ENCODE results near the gene NPL. TPM values are rescaled to one million over a fixed set of nuclear protein-coding genes. Genes with fewer than 3 reads are reported as not detected.

The NPL gene
- polyA plus RNA-seq, 6 donors from 2014 or later: 1.5 to 5.7 (median 3.6) TPM

DNA sequence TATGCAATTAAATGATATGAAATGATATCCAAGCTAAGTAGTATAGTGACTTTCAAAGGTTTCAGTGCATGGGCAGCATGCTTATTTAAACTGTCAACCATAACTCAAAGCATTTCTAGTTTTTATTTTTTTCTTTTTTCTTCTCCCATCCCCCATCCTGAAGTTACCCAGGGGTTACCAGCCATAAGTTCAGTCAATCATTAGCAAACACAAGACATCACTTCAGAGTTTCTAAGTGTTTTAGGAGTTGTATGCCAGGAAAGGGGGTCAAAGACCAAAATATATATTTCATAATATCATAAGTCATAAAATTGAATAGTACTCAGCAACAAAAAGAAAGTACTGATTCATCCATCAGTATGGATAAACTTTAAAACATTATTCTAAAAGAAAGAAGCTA lies 78.3 kb downstream of the NPL start:
- Mint-ChIP-seq H3K9me3 (no peaks in the 10 kb centered on the region), H3K27me3 (no peaks in the 10 kb centered on the region), H3K4me3 (no peak overlapping the region), H3K27ac (peak overlapping the region in 1 of 6 donors; percentile 59), H3K36me3 (peaks cover 20 to 34% of the 10 kb centered on the region in 2 donors), H3K4me1 (no peaks in the 10 kb centered on the region)
- no peak for DNase-seq
- ATAC-seq (ENCODE audit: low read depth in 2 of 2): no peak

DNA sequence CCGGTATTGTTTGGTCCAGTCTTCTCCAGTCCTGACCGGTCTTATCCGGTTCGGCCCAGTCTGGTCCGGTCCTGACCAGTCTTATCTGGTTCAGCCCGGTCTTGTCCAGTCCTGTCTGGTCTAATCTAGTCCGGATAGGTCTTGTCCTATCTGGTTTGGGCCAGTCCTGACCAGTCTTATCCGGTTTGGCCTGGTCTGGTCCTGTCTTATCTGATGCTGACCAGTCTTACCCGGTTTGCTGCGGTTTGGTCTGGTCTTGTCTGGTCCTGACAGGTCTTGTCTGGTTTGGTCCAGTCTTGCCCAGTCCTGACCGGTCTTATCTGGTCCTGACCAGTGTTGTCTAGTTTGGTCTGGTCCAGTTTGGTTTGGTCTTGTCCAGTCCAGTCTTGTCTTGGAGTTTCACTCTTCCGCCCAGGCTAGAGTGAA lies 79.7 kb downstream of the NPL start:
- DNase-seq (no peak), ATAC-seq (ENCODE audit: low read depth in 2 of 2) (no peak)
- peaks cover 33 to 38% of the 10 kb centered on the region in 2 donors for H3K36me3 Mint-ChIP-seq
- peak overlapping the region in 1 of 6 donors; percentile 30 for H3K27ac Mint-ChIP-seq
- H3K4me3 Mint-ChIP-seq: no peak overlapping the region
- H3K4me1 Mint-ChIP-seq: peaks cover 0 to 7% (median 0%) of the 10 kb centered on the region in 3 donors
- no peaks in the 10 kb centered on the region for H3K27me3 Mint-ChIP-seq
- no peaks in the 10 kb centered on the region for H3K9me3 Mint-ChIP-seq

DNA sequence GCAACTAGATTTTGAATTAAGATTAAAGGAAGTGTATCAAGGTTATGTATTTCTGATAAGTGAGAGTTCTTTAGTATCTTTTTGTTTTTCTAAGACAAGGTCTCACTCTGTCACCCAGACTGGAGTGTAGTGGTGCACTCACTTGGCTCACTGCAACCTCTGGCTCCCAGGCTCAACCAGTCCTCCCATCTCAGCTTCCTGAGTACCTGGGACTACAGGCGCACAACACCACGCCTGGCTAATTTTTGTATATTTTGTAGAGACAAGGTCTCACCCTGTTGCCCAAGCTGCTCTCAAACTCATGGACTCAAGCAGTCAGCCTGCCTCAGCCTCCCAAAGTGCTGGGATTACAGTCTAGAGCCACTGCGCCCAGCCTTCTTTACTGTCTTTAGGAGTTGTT lies 83.3 kb downstream of the NPL start:
- no peak for ATAC-seq (ENCODE audit: low read depth in 2 of 2)
- DNase-seq: no peak
- Mint-ChIP-seq H3K9me3 (no peaks in the 10 kb centered on the region), H3K27me3 (no peaks in the 10 kb centered on the region), H3K4me1 (peaks cover 0 to 7% (median 0%) of the 10 kb centered on the region in 3 donors), H3K4me3 (no peak overlapping the region), H3K27ac (peak overlapping the region in 2 of 6 donors; percentile 42 to 76), H3K36me3 (peaks cover 29 to 39% of the 10 kb centered on the region in 2 donors)

DNA sequence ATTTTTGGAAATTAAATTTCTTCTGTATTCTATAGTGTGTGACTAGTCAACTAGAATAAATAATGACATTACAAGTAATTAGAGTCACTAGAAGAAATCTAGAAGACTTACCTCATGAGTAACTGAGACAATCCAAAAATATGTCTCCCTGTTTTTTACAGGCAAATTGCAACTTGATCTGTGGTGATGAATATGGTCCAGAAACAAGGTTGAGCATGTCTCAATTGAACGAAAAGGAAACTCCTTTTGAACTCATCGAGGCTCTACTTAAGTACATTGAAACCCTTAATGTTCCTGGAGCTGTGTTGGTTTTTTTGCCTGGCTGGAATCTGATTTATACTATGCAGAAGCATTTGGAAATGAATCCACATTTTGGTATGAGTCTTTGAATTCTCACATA lies 86.3 kb downstream of the NPL start:
- peaks cover 43 to 54% of the 10 kb centered on the region in 2 donors for H3K36me3 Mint-ChIP-seq

DNA sequence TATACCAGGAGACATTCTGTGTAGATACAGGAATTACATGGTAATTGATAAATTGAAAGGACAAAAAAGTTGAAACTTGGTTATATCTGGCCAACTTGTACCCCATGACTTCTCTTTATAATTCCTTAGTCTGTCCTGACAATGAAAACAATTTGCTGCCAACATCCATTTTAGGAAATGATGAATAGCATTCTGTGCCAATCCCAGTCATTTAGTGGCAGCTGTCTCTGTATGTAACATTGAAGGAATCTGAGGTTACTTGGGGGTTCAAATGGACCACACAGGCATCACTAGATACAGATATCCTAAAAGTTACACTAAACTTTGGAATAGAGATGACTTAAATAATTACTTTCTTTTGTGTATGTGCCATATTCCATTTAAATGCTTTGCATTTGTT lies 87.8 kb downstream of the NPL start:
- Mint-ChIP-seq H3K9me3 (no peaks in the 10 kb centered on the region), H3K4me3 (no peak overlapping the region), H3K4me1 (peaks cover 0 to 7% (median 0%) of the 10 kb centered on the region in 3 donors), H3K36me3 (peaks cover 48 to 63% of the 10 kb centered on the region in 2 donors), H3K27ac (peak overlapping the region in 1 of 6 donors; percentile 35), H3K27me3 (no peaks in the 10 kb centered on the region)
- ATAC-seq (ENCODE audit: low read depth in 2 of 2): no peak
- no peak for DNase-seq

More for the DNA sequence above, 86.3 kb downstream of the NPL start:
- Mint-ChIP-seq H3K27me3 (no peaks in the 10 kb centered on the region), H3K9me3 (no peaks in the 10 kb centered on the region), H3K27ac (no peak overlapping the region), H3K4me3 (no peak overlapping the region), H3K4me1 (peaks cover 0 to 7% (median 0%) of the 10 kb centered on the region in 3 donors)
- DNase-seq (no peak), ATAC-seq (ENCODE audit: low read depth in 2 of 2) (no peak)

DNA sequence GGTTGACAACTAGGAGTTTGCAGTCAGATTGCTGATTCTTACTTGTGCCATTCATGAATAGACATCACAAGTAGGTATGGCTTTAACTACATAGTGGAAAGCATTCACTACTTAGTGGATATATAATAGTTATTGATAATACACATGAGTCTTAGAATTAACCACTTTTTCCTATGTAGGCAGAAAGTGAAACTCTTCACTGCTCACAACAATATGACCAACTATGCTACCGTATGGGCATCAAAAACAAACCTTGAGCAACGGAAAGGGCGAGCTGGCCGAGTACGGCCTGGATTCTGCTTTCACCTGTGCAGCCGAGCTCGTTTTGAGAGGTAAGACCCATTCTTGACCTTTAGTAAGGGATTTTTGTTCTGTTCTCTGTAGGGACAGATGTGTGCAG lies 88.3 kb downstream of the NPL start:
- Mint-ChIP-seq H3K36me3 (peaks cover 49 to 63% of the 10 kb centered on the region in 2 donors), H3K27me3 (no peaks in the 10 kb centered on the region), H3K9me3 (no peaks in the 10 kb centered on the region), H3K27ac (no peak overlapping the region), H3K4me1 (peaks cover 0 to 7% (median 0%) of the 10 kb centered on the region in 3 donors), H3K4me3 (no peak overlapping the region)
- DNase-seq: no peak
- ATAC-seq (ENCODE audit: low read depth in 2 of 2): no peak

Other genes starting within 250 kb of the NPL start
- gene RNASEL, start 200.5 kb upstream of the NPL start, polyA plus RNA-seq (ENCODE audit: low read depth in 6 of 6): 10 to 100 TPM in 1 of 6 donors, 1 to 10 TPM in 5; 5.0 to 10.1 (median 7.1) TPM
- 1 to 10 TPM in 4 of 6 donors, under 1 TPM in 2; 0.52 to 8.9 (median 1.8) TPM for gene RGS16, start 185.4 kb upstream of the NPL start, polyA plus RNA-seq (ENCODE audit: low read depth in 6 of 6)
- not detected for gene RGS8, start 105.2 kb upstream of the NPL start, polyA plus RNA-seq (ENCODE audit: low read depth in 6 of 6)
- gene DHX9, start 49.6 kb downstream of the NPL start, polyA plus RNA-seq (ENCODE audit: low read depth in 6 of 6): 100 to 1,000 TPM in 3 of 6 donors, 10 to 100 TPM in 3; 84.6 to 109 (median 98.8) TPM
- gene SHCBP1L, start 163.4 kb downstream of the NPL start, polyA plus RNA-seq (ENCODE audit: low read depth in 6 of 6): not detected
- 10 to 100 TPM in 5 of 6 donors, 1 to 10 TPM in 1; 5.9 to 17.6 (median 13.5) TPM for gene LAMC1, start 233.6 kb downstream of the NPL start, polyA plus RNA-seq (ENCODE audit: low read depth in 6 of 6)